GM13977 (cell line): ENCODE measurements around the gene SEC14L2.

ENCODE experiments used
- DNase-seq: peaks from one replicate; pipeline ENCODE4 v3.0.0; 2012; ENCODE audit warnings: low spot score
- CTCF ChIP-seq: IDR thresholded peaks from 2 replicates; pipeline ENCODE4 v1.5.1; 2012; ENCODE audit warnings: mild to moderate bottlenecking, control low read depth; ENCODE audit not compliant: insufficient read depth; ENCODE audit errors: extremely low read depth, missing control alignments
- in situ Hi-C: fragments of 300-500 bp; cut with MboI; formaldehyde crosslinking; loops from one replicate; pipeline ENCODE4 v1.12.0; 2022; ENCODE audit warnings: low sequenced_read_pairs, low pct_unique_long_range_greater_than_20kb, mixed read lengths, inconsistent platforms; ENCODE audit not compliant: unreplicated experiment

Gene SEC14L2

GRCh38 chr22:30356449-30357235 lies 40.2 kb upstream of the SEC14L2 start, which contains the start of the genes CCDC157 and SF3A1:
Gene CCDC157 (plus strand): TSS chr22:30357007. CDS start chr22:30366001, 8,994 bp downstream.
Gene SF3A1 (minus strand): TSS chr22:30356894. CDS start chr22:30356792, 102 bp downstream.
- TF ChIP-seq CTCF, result no peak
- in situ Hi-C loops, result no loop called here
- peak; percentile 96 for DNase-seq

- DNase-seq, result no peak
- in situ Hi-C loops, result no loop called here
Measured at GRCh38 chr22:30357236-30357570, 39.6 kb upstream of the SEC14L2 start.

GRCh38 chr22:30357650-30358215 lies 39.1 kb upstream of the SEC14L2 start:
- no peak for DNase-seq
- TF ChIP-seq CTCF, result no peak
- in situ Hi-C loops, result no loop called here

More at GRCh38 chr22:30357236-30357570, 39.6 kb upstream of the SEC14L2 start:
- no peak for TF ChIP-seq CTCF

DNA sequence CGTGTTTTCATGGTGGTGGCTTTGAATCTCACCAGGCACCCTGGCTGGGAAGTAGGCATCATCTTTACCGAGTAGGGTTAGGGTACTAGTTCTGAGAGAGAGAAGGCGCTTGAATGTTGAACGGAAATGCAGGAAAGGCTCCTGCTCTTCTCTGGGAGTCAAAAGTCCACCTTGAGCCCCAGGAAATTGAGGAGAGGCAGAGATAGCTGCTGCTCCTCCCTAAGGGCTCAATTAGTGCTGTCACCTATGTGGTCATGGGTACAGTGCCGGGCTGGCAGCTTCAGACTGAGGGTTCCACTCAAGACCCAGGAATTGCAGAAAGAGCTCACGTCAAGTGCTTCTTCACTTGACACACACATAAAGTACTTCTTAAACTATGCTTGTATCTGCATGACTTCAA lies 38.3 kb upstream of the SEC14L2 start:
- no peak for TF ChIP-seq CTCF
- in situ Hi-C loops, result no loop called here
- DNase-seq, result no peak

DNA sequence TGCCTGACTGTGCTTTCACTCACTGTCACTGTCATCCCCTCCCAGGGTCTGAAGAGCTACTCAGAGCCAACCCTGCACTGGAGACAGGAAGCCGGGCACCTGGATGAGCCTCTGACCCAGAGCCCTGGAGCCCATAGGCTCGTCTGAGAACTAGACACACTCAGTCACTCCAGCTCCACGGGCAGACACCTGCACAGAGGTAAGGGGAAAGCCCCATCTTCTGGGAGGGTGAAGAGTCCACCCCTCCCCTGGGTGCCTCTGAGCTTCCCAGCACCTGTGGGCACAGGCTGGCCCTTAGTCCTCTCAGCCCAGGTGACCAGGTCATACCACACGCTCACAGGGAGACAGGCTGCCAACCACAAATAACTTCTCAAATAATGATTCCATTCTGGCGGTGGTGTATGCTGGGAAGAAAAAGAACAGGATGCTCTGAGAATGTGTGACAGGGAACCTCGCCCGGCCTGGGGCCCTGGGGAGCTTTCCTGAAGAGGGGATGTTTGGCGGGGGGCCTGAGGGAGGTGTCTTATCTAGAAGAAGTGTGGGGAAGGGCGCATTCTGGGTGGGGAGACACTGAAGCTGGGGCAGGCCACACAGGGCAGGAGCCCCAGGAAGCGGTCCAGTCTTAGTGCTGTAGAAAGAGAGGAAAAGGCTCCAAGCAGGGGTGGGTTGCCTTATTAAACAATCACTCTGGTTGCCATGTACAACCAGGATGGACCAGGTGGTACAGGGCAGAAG lies 34.7 kb upstream of the SEC14L2 start:
- TF ChIP-seq CTCF, result no peak
- DNase-seq, result no peak
- in situ Hi-C loops, result no loop called here

DNA sequence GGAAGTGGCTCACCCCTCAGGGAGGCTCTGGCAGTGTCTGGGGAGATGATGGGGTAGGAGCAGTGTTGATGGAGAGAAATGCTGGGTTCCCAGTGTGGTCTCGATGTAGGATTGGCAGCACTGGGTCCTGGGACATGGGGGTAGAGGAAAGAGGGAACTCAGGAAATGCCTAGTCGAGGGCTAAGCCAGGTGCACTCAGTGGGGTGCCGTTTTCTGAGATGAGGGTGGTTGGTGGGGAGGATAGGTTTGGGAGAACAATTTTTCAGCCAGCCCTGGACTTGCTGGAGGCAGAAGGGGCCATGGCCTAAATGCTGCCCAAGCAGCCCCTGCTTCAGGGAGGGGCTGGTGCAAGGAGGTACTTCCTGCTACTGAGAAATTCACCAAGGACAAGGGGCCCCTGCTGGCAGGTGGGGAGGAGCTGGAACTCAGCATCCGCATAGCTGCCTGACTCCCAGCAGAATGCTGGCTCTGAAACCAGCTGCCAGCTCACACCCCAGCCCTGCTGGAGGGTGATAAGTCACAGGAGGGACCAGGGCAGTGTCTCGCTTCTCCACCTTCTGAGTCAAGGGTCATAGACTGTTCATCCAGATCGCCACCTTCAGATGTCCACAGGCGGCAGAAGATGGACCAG lies 34.1 kb upstream of the SEC14L2 start:
- in situ Hi-C loops, result no loop called here
- TF ChIP-seq CTCF, result no peak
- no peak for DNase-seq
